HG03175 (cell line): Measurements from ENCODE around the gene HAND2.

Experiments used
- ATAC-seq: cut with Tn5 transposase; IDR thresholded peaks from one replicate; pipeline ENCODE4 v1.9.1; 2021; ENCODE audit warnings: mild to moderate bottlenecking, moderate library complexity; ENCODE audit not compliant: unreplicated experiment

HAND2 gene

GRCh38 chr4:173521467-173522159, 8.4 kb downstream of the HAND2 start:
- no peak for ATAC-seq

GRCh38 chr4:173520921-173521466, 9.0 kb downstream of the HAND2 start:
- no peak for ATAC-seq

- ATAC-seq: no peak
Observed at GRCh38 chr4:173519111-173520101, 10.6 kb downstream of the HAND2 start.

GRCh38 chr4:173518425-173519102, 11.5 kb downstream of the HAND2 start:
- ATAC-seq: no peak

GRCh38 chr4:173517781-173518424, 12.1 kb downstream of the HAND2 start:
- ATAC-seq: no peak

- ATAC-seq: no peak
Observed at GRCh38 chr4:173516621-173517524, 13.2 kb downstream of the HAND2 start.

- no peak for ATAC-seq
Observed at GRCh38 chr4:173515458-173515857, 14.6 kb downstream of the HAND2 start.

GRCh38 chr4:173514641-173515217, 15.3 kb downstream of the HAND2 start:
- ATAC-seq: no peak

- no peak for ATAC-seq
Observed at GRCh38 chr4:173513651-173514050, 16.4 kb downstream of the HAND2 start.

- no peak for ATAC-seq
Observed at GRCh38 chr4:173511787-173512361, 18.2 kb downstream of the HAND2 start.

- ATAC-seq: peak; percentile 33
Observed at GRCh38 chr4:173509036-173510001, 20.7 kb downstream of the HAND2 start.

GRCh38 chr4:173508386-173509035, 21.5 kb downstream of the HAND2 start:
- ATAC-seq: no peak

GRCh38 chr4:173507471-173508385, 22.3 kb downstream of the HAND2 start:
- no peak for ATAC-seq

- peak; percentile 2 for ATAC-seq
Observed at GRCh38 chr4:173506597-173507211, 23.3 kb downstream of the HAND2 start.

GRCh38 chr4:173505924-173506518, 24.0 kb downstream of the HAND2 start:
- peak; percentile 68 for ATAC-seq
